GM12892 (cell line): ENCODE measurements around the gene HERPUD2.
A peak's percentile ranks its signal among the peaks of the same experiment; 100 is the strongest.
"Not testable (repeated sequence)": the region's sequence is repeated elsewhere in the genome, so short reads cannot be mapped to it uniquely, and the experiment has no call there.

Source experiments
- DNase-seq: peaks from one replicate; pipeline ENCODE4 v3.0.0; 2011; ENCODE audit not compliant: insufficient read length
- FAIRE-seq: peaks from 2 replicates; lab custom pipeline; 2011; peaks lifted over from hg19 to GRCh38; lab: Jason Lieb, UNC
- POLR2A ChIP-seq: IDR thresholded peaks from 2 replicates; pipeline ENCODE4 v1.6.1; 2011; ENCODE audit warnings: low read depth, low read length, control low read depth
- POLR2AphosphoS5 ChIP-seq: IDR thresholded peaks from 2 replicates; pipeline ENCODE4 v1.6.1; 2011; ENCODE audit warnings: low read depth, low read length, control low read depth
- TAF1 ChIP-seq: IDR thresholded peaks from 2 replicates; pipeline ENCODE4 v1.6.1; 2011; ENCODE audit warnings: low read depth, mild to moderate bottlenecking, control low read depth, low read length, borderline replicate concordance

The HERPUD2 gene

DNA sequence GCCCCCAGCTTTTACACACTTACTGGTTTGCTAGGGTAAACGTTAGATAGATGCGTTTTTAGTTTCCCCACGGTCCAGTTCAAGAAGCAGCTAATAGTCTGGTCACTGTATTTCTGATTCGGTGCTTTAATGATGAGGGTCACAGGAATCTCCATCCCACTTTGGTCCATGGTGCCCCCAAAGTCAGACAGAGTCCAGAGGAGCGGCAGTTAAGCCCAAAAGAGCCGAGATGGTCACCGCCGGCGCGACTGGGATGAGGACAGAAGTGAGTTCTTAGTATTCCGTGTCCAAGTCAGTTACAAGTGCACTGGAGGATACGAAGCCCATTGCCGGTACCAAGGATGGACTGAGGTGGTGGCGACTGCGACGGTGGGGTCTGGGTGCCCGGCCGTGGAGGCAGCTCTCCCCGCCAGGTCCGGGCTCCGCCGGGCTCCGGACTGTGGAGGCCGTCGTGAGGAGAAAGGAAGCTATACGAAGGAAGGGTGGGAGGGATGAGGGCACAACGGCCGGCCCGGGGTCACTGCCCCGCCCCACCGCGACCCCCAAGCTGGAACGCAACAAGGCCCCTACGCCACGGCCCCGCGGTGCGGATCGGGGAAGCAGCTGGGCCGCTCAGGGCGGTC lies 663 bp downstream of the HERPUD2 start:
- no peak for FAIRE-seq
- DNase-seq, result no peak
- TF ChIP-seq TAF1 (no peak), POLR2AphosphoS5 (no peak), POLR2A (no peak)

DNA sequence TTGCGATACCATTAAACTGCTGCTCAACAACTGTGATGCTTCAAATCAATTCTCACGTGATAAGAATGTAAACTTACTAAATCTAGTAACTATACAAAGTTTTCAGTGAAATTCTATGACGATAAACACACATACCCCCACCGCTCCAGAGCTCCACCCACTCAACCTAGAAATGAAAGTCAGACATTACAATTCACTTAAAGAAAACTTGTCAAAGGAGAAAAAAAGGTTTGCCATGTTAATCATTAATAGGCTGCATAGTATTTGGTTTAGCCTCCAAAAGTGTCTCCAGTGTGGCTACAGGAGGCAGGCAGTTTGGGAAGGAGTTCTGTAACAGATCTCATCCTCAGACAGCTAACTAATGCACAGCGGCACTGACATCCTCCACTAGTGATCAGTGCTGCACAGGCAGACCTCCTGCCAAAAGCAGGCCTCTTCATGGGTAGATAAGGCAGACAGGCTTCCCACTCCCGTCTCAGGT lies 3.1 kb downstream of the HERPUD2 start:
- DNase-seq (no peak), FAIRE-seq (no peak)
- no peak for TF ChIP-seq TAF1
- TF ChIP-seq POLR2A, result no peak
- no peak; the same call in 1 of the 2 replicates for TF ChIP-seq POLR2AphosphoS5

DNA sequence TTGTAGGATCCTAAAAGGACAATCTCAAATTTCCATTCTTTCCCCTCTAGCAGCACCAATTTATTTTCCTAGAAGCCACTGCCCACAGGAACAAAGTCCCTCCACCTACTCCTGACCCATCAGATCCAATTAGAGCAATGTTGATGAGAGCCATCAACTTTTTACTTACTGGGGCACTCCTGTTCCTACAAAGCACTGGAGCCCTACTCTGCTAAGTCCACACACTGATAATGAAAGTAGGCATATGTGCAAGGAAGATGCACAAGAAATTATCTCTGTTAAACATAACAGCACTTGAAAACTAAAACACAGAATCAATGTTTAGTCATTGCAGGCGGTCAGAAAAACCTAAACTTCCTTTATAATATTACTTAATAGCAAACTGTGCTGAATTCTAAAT lies 3.6 kb downstream of the HERPUD2 start:
- no peak for FAIRE-seq
- DNase-seq, result no peak

DNA sequence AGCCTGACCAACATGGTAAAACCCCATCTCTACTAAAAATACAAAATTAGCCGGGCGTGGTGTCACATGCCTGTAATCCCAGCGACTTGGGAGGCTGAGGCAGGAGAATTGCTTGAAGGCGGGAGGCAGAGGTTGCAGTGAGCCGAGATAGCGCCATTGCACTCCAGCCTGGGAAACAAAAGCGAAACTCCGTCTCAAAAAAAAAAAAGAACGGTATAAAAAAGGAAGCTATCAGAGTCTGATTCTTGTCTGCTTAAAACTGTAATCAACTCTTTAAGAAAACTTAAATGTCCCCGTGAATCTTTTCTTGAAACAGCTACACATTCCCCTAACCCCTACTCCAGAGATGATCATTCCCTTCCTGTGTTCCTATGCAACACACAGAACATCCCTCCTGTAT lies 4.3 kb downstream of the HERPUD2 start:
- DNase-seq, FAIRE-seq: not testable (repeated sequence)

More for the DNA sequence above, 3.6 kb downstream of the HERPUD2 start:
- TF ChIP-seq POLR2AphosphoS5, result no peak
- no peak for TF ChIP-seq TAF1

GRCh38 chr7:35685781-35686180 lies 9.2 kb downstream of the HERPUD2 start:
- TF ChIP-seq POLR2AphosphoS5, result no peak
- TF ChIP-seq TAF1, result no peak
- no peak for TF ChIP-seq POLR2A
- DNase-seq (no peak), FAIRE-seq (no peak)

DNA sequence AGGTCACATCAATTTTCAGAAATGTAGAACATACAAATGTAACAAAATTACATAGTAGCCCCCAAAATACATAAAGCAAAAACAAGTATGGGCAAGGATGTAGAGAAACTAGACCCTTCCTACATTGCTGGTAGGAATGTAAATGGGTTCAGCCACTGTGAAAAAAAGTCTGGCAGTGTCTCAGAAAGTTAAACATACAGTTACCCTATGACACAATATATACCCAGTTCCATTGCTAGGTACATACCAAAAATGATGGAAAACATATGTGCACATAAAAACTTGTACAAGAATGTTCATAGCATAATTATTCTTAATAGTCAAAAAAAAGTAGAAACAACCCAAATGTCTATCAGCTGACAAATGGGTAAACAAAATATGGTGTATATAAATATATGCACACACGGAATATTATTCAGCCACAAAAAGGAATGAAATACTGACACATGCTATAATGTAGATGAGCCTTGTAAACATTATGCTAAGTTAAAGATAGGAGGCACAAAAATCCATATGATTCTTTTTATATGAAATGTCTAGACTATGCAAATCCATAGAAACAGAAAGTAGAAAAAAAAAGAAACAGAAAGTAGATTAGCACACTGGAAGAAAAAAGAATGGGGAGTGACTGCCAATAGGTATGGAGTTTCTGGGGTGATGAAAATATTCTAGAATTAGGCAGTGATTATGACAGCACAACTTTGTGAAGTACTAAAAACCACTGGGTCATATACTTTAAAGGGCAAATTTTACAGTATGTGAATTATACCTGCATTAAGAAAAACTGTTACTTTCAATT lies 13.5 kb downstream of the HERPUD2 start:
- DNase-seq, result no peak
- FAIRE-seq, result no peak
- TF ChIP-seq TAF1, result no peak
- no peak for TF ChIP-seq POLR2AphosphoS5
- no peak for TF ChIP-seq POLR2A

- FAIRE-seq (peak; percentile 85), DNase-seq (no peak)
- no peak for TF ChIP-seq TAF1
- TF ChIP-seq POLR2AphosphoS5, result no peak
- no peak for TF ChIP-seq POLR2A
These were observed 14.4 kb downstream of the HERPUD2 start for GRCh38 chr7:35680403-35681013.

GRCh38 chr7:35677582-35678356 lies 17.2 kb downstream of the HERPUD2 start:
- no peak for TF ChIP-seq POLR2AphosphoS5
- no peak for TF ChIP-seq TAF1
- no peak for TF ChIP-seq POLR2A
- DNase-seq (no peak), FAIRE-seq (peak; percentile 9)

DNA sequence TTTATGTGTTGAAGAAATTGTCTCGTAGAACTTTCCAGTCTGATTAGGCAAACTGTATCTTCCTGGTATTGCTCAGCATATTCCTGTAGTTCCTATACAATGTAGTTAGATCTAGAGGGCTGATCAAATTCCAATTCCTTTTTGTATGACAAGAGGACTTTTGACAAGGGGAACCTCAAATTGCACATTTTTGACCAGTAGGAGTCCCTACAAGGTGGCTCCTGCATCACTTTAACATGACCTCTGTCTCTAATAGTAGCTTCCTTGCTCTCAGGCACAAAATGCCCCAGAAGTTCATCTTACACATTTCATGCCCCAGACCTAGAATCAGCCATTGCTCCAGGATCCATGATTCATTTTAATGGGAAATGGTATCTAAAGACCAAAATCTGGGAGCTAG lies 18.7 kb downstream of the HERPUD2 start:
- TF ChIP-seq TAF1 (no peak), POLR2A (no peak), POLR2AphosphoS5 (no peak)
- no peak for DNase-seq
- no peak for FAIRE-seq

GRCh38 chr7:35670856-35671569 lies 23.9 kb downstream of the HERPUD2 start:
- FAIRE-seq, result no peak
- TF ChIP-seq POLR2A (no peak), TAF1 (no peak), POLR2AphosphoS5 (no peak)
- no peak for DNase-seq

DNA sequence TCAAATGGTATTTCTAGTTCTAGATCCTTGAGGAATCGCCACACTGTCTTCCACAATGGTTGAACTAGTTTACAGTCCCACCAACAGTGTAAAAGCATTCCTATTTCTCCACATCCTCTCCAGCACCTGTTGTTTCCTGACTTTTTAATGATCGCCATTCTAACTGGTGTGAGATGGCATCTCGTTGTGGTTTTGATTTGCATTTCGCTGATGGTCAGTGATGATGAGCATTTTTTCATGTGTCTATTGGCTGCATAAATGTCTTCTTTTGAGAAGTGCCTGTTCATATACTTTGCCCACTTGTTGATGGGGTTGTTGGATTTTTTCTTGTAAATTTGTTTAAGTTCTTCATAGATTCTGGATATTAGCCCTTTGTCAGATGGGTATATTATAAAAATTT lies 34.5 kb downstream of the HERPUD2 start:
- not testable (repeated sequence) for DNase-seq, FAIRE-seq
